Activated CD4-positive, CD25-positive, alpha-beta regulatory T cell treated with anti-CD3 and anti-CD28 coated beads, Interleukin-2, amount 50 U/mL, for 72 hours (primary cell): Measurements from ENCODE around the gene SH3RF3.

ENCODE experiments used
- DNase-seq: peaks from one replicate; pipeline ENCODE4 v3.0.0; 2021

Gene SH3RF3

GRCh38 chr2:109342930-109343329 lies 213.9 kb downstream of the SH3RF3 start:
- no peak for DNase-seq

- no peak for DNase-seq
Measured at GRCh38 chr2:109343460-109343859, 214.5 kb downstream of the SH3RF3 start.

GRCh38 chr2:109344270-109344805 lies 215.3 kb downstream of the SH3RF3 start:
- DNase-seq, result no peak

GRCh38 chr2:109345091-109345490 lies 216.1 kb downstream of the SH3RF3 start:
- DNase-seq, result no peak

- DNase-seq, result no peak
Measured at GRCh38 chr2:109345653-109346480, 216.9 kb downstream of the SH3RF3 start.

GRCh38 chr2:109346601-109347228 lies 217.7 kb downstream of the SH3RF3 start:
- DNase-seq, result no peak

GRCh38 chr2:109347626-109348025 lies 218.6 kb downstream of the SH3RF3 start:
- no peak for DNase-seq

GRCh38 chr2:109348190-109348589 lies 219.2 kb downstream of the SH3RF3 start:
- DNase-seq, result no peak

- no peak for DNase-seq
Measured at GRCh38 chr2:109348671-109349502, 219.9 kb downstream of the SH3RF3 start.

- no peak for DNase-seq
Measured at GRCh38 chr2:109349503-109350465, 220.8 kb downstream of the SH3RF3 start.

- DNase-seq, result no peak
Measured at GRCh38 chr2:109350526-109350925, 221.5 kb downstream of the SH3RF3 start.

GRCh38 chr2:109351164-109351756 lies 222.3 kb downstream of the SH3RF3 start:
- DNase-seq, result no peak

GRCh38 chr2:109352056-109352897 lies 223.3 kb downstream of the SH3RF3 start:
- no peak for DNase-seq

- no peak for DNase-seq
Measured at GRCh38 chr2:109352898-109353689, 224.1 kb downstream of the SH3RF3 start.

- DNase-seq, result no peak
Measured at GRCh38 chr2:109353806-109354745, 225.1 kb downstream of the SH3RF3 start.

- DNase-seq, result no peak
Measured at GRCh38 chr2:109355192-109355843, 226.3 kb downstream of the SH3RF3 start.

- DNase-seq, result no peak
Measured at GRCh38 chr2:109356324-109357035, 227.5 kb downstream of the SH3RF3 start.
